ENCODE data around the gene CAMKMT. TPM values are rescaled to one million over a fixed set of nuclear protein-coding genes. Genes with fewer than 3 reads are reported as not detected.

Gene CAMKMT
- total RNA-seq, 6 donors from 2014 or later, result 7.7 to 17.8 (median 12.2) TPM

GRCh38 chr2:44519026-44519425 is 157.3 kb downstream of the CAMKMT start:
- TF ChIP-seq POLR2AphosphoS5 (IDR thresholded peaks at IDR 0.05) (no peak), POLR2A (IDR thresholded peaks at IDR 0.05) (no peak), EP300 (IDR thresholded peaks at IDR 0.05) (no peak)
- TF ChIP-seq, protein P1, sequence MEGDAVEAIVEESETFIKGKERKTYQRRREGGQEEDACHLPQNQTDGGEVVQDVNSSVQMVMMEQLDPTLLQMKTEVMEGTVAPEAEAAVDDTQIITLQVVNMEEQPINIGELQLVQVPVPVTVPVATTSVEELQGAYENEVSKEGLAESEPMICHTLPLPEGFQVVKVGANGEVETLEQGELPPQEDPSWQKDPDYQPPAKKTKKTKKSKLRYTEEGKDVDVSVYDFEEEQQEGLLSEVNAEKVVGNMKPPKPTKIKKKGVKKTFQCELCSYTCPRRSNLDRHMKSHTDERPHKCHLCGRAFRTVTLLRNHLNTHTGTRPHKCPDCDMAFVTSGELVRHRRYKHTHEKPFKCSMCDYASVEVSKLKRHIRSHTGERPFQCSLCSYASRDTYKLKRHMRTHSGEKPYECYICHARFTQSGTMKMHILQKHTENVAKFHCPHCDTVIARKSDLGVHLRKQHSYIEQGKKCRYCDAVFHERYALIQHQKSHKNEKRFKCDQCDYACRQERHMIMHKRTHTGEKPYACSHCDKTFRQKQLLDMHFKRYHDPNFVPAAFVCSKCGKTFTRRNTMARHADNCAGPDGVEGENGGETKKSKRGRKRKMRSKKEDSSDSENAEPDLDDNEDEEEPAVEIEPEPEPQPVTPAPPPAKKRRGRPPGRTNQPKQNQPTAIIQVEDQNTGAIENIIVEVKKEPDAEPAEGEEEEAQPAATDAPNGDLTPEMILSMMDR (IDR thresholded peaks at IDR 0.05), result no peak
- no peaks in the 10 kb centered on the region for H3K36me3 ChIP-seq
- no peak overlapping the region for H3K4me3 ChIP-seq
- no peak for DNase-seq
- peaks cover 5 to 28% (median 8%) of the 10 kb centered on the region in 4 donors for H3K9me3 ChIP-seq
- no peak for ATAC-seq (ENCODE audit: low FRiP score in 2 of 2)
- H3K27me3 ChIP-seq, result no peaks in the 10 kb centered on the region
- no peaks in the 10 kb centered on the region for H3K4me1 ChIP-seq
- no peak overlapping the region for H3K27ac ChIP-seq
- WGBS, 2 donors, result 86 to 96% methylated on average over 1 of the region's 1 CpG

DNA sequence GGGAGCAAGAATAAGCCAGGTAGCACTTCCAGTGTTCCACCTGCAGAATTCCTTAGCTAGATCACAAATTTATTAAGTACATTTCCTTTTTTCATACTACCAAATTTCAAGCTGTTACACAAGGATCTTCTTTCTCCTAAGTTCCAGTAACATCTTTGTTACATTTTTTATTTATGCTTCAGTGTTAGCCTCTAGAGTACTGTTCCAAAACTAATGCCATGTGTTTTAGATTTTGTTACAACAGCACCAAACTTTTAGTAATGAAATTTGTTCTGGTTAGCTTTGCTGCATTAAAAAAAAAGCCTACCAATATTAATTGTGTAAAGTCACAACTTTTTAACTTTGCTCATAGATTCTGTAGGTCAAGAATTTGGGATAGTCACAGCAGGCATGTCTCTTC is 161.1 kb downstream of the CAMKMT start:
- no peak for DNase-seq
- H3K4me3 ChIP-seq, result no peak overlapping the region
- H3K27me3 ChIP-seq, result no peaks in the 10 kb centered on the region
- TF ChIP-seq EP300 (IDR thresholded peaks at IDR 0.05) (no peak), POLR2A (IDR thresholded peaks at IDR 0.05) (no peak), POLR2AphosphoS5 (IDR thresholded peaks at IDR 0.05) (no peak)
- TF ChIP-seq, protein P1 (IDR thresholded peaks at IDR 0.05), result no peak
- H3K27ac ChIP-seq, result no peak overlapping the region
- no peak for ATAC-seq (ENCODE audit: low FRiP score in 2 of 2)
- no peaks in the 10 kb centered on the region for H3K4me1 ChIP-seq
- H3K9me3 ChIP-seq, result peaks cover 5 to 28% (median 8%) of the 10 kb centered on the region in 4 donors
- H3K36me3 ChIP-seq, result no peaks in the 10 kb centered on the region

DNA sequence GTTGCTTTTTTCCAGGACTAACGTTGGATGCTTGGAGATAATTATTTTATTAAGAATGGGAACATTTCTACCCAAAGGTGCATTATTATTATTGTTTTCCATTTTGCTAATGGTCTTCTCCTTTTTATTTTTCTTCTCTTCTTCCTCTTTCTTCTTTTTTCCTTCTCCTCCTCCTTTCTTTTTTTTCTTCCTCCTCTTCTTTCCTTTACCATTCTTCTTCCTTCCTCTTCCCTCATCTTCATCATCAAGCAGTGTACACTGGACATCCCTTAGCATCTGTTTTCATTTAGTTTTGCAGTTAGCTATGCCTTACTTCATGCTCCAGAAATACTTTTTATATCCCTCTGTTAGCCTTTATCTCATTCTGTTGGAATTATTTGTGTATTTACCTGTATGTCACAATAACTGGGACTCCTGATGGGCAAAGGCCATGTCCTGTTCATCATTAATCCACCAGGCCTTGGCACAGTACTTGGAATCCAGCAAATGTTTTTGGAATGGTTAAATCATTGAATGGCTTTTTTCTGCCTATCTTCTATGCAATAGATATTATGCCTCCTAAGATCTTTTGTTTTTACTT is 162.7 kb downstream of the CAMKMT start:
- Histone ChIP-seq H3K9me3 (peaks cover 5 to 28% (median 8%) of the 10 kb centered on the region in 4 donors), H3K27ac (no peak overlapping the region), H3K4me3 (no peak overlapping the region), H3K4me1 (no peaks in the 10 kb centered on the region), H3K36me3 (no peaks in the 10 kb centered on the region), H3K27me3 (no peaks in the 10 kb centered on the region)
- 89 to 93% methylated on average over 1 of the region's 1 CpG for WGBS, 2 donors
- no peak for ATAC-seq (ENCODE audit: low FRiP score in 2 of 2)
- TF ChIP-seq POLR2A (IDR thresholded peaks at IDR 0.05), result no peak
- no peak for TF ChIP-seq EP300 (IDR thresholded peaks at IDR 0.05)
- TF ChIP-seq, protein P1 (IDR thresholded peaks at IDR 0.05), result no peak
- TF ChIP-seq POLR2AphosphoS5 (IDR thresholded peaks at IDR 0.05), result no peak
- no peak for DNase-seq

DNA sequence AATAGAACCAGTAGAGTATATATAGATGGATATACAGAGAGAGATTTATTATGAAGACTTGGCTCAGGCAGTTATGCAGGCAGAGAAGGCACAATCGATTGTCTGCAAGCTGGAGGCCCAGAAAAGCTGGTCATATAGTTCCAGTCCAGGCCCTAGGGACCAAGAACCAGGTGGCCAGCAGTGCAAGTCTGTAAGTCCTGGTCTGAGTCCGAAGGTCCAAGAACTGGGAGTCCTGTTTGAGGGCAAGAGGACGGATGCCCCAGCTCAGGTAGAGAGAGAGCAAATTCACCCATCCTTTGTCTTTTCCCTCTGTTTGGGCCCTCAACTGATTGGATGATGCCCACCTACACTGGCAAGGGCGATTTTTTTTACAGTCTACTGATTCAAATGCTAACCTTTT is 164.6 kb downstream of the CAMKMT start:
- Histone ChIP-seq H3K27ac (no peak overlapping the region), H3K4me1 (no peaks in the 10 kb centered on the region), H3K9me3 (peaks cover 5 to 20% (median 8%) of the 10 kb centered on the region in 4 donors), H3K27me3 (no peaks in the 10 kb centered on the region), H3K36me3 (no peaks in the 10 kb centered on the region), H3K4me3 (no peak overlapping the region)
- 96 to 97% methylated on average over 4 of the region's 4 CpGs for WGBS, 2 donors
- TF ChIP-seq POLR2AphosphoS5 (IDR thresholded peaks at IDR 0.05) (no peak), POLR2A (IDR thresholded peaks at IDR 0.05) (no peak), EP300 (IDR thresholded peaks at IDR 0.05) (no peak)
- TF ChIP-seq, protein P1 (IDR thresholded peaks at IDR 0.05), result no peak
- no peak for DNase-seq
- no peak for ATAC-seq (ENCODE audit: low FRiP score in 2 of 2)

- no peak for TF ChIP-seq POLR2AphosphoS5 (IDR thresholded peaks at IDR 0.05)
- no peak for TF ChIP-seq POLR2A (IDR thresholded peaks at IDR 0.05)
- TF ChIP-seq, protein P1 (IDR thresholded peaks at IDR 0.05), result no peak
- TF ChIP-seq EP300 (IDR thresholded peaks at IDR 0.05), result no peak
- H3K9me3 ChIP-seq, result no peaks in the 10 kb centered on the region
These were observed 166.8 kb downstream of the CAMKMT start for GRCh38 chr2:44528595-44528994.

More at GRCh38 chr2:44528595-44528994, 166.8 kb downstream of the CAMKMT start:
- no peak overlapping the region for H3K27ac ChIP-seq
- no peaks in the 10 kb centered on the region for H3K4me1 ChIP-seq
- no peak for ATAC-seq (ENCODE audit: low FRiP score in 2 of 2)
- no peak overlapping the region for H3K4me3 ChIP-seq
- WGBS, 2 donors, result 85 to 93% methylated on average over 1 of the region's 1 CpG
- H3K36me3 ChIP-seq, result no peaks in the 10 kb centered on the region
- H3K27me3 ChIP-seq, result no peaks in the 10 kb centered on the region
- DNase-seq, result no peak
